Measurements from ENCODE around the gene EZH2. TPM values are rescaled to one million over a fixed set of nuclear protein-coding genes. Genes with fewer than 3 reads are reported as not detected.

EZH2 gene
- total and polyA plus RNA-seq, 2 donors (not counting 3 experiments of a cell fraction or from before 2014, with no cell fraction given), result 16.9 to 33.4 TPM

DNA sequence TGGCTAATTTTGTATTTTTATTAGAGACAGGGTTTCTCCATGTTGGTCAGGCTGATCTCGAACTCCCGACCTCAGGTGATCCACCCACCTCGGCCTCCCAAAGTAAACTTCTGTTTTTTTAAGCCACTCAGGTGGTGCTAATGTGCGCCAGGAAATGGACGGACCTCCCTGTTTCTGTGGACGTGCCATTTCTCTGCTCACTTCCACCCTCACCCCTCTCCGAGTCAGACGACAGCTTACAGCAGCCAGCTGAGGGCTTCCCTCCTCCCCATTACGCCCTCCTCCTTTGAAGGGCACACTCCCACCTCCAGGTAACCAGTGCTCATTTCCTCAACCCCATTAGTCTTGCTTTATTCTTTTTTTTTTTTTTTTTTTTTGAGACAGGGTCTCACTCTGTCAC, 41.7 kb upstream of the EZH2 start:
- no peaks in the 10 kb centered on the region for H3K79me2 ChIP-seq (ENCODE audit: control insufficient read depth, insufficient read depth, low read length)
- no peak for FAIRE-seq
- no peak overlapping the region for H3K9ac ChIP-seq (replicated peaks; ENCODE audit: extremely low read depth, insufficient read depth, low read length)
- H3K4me2 ChIP-seq (ENCODE audit: insufficient read depth, low read length), result no peak overlapping the region
- no peaks in the 10 kb centered on the region for H3K36me3 ChIP-seq (ENCODE audit: control insufficient read depth in 2 of 2, extremely low read depth in 1 of 2, insufficient read depth in 2 of 2, low read length in 2 of 2)
- BruUV-seq (replicated peaks), result no TSS peak
- CTCF ChIA-PET, result no interaction called here
- intact Hi-C loops (cut with micrococcal nuclease) (no loop called here), dilution Hi-C loops (cut with MboI; ENCODE audit: extremely low pct_ligation_motif_present, low sequenced_read_pairs) (no loop called here)
- TF ChIP-seq JUN (IDR thresholded peaks at IDR 0.05; ENCODE audit: borderline replicate concordance, insufficient read depth, insufficient read length, low read depth), result no peak
- TF ChIP-seq POLR2A (IDR thresholded peaks at IDR 0.05; ENCODE audit: low read depth, low read length), result no peak
- TF ChIP-seq EZH2 (IDR thresholded peaks at IDR 0.05; ENCODE audit: borderline replicate concordance, low read depth, low read length, severe bottlenecking), result no peak
- TF ChIP-seq POLR2AphosphoS5 (IDR thresholded peaks at IDR 0.05; ENCODE audit: insufficient read depth, low read depth, low read length), result no peak
- TF ChIP-seq, protein P1, sequence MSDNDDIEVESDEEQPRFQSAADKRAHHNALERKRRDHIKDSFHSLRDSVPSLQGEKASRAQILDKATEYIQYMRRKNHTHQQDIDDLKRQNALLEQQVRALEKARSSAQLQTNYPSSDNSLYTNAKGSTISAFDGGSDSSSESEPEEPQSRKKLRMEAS (IDR thresholded peaks at IDR 0.05; ENCODE audit: insufficient read depth, insufficient read length), result no peak
- no peak for TF ChIP-seq FOS (IDR thresholded peaks at IDR 0.05; ENCODE audit: borderline replicate concordance, insufficient read depth, low read length)
- no peak for TF ChIP-seq GATA2 (IDR thresholded peaks at IDR 0.05; ENCODE audit: insufficient read depth, insufficient read length, low read depth, low read length)
- TF ChIP-seq, protein P2, sequence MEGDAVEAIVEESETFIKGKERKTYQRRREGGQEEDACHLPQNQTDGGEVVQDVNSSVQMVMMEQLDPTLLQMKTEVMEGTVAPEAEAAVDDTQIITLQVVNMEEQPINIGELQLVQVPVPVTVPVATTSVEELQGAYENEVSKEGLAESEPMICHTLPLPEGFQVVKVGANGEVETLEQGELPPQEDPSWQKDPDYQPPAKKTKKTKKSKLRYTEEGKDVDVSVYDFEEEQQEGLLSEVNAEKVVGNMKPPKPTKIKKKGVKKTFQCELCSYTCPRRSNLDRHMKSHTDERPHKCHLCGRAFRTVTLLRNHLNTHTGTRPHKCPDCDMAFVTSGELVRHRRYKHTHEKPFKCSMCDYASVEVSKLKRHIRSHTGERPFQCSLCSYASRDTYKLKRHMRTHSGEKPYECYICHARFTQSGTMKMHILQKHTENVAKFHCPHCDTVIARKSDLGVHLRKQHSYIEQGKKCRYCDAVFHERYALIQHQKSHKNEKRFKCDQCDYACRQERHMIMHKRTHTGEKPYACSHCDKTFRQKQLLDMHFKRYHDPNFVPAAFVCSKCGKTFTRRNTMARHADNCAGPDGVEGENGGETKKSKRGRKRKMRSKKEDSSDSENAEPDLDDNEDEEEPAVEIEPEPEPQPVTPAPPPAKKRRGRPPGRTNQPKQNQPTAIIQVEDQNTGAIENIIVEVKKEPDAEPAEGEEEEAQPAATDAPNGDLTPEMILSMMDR (IDR thresholded peaks at IDR 0.05; ENCODE audit: extremely low read depth in 1 of 2, insufficient read depth in 1 of 2, low read depth in 1 of 2, low read length in 2 of 2), result no peak
- TF ChIP-seq MYC (IDR thresholded peaks at IDR 0.05; ENCODE audit: low read depth, low read length), result no peak
- POLR2A ChIA-PET, result no interaction called here
- no peaks in the 10 kb centered on the region for H4K20me1 ChIP-seq (replicated peaks; ENCODE audit: control insufficient read depth, extremely low read depth, insufficient read depth, low read length)
- H3K9me1 ChIP-seq (replicated peaks; ENCODE audit: control insufficient read depth, extremely low read depth, insufficient read depth, low read length), result no peaks in the 10 kb centered on the region
- H3K9me3 ChIP-seq (replicated peaks; ENCODE audit: control insufficient read depth, insufficient read depth, low read length), result no peaks in the 10 kb centered on the region
- H3K27me3 ChIP-seq (ENCODE audit: control insufficient read depth in 2 of 2, insufficient read depth in 2 of 2, low read length in 2 of 2), result no peaks in the 10 kb centered on the region
- no peak for DNase-seq (ENCODE audit: low read depth, low spot score)
- H3K4me3 ChIP-seq (replicated peaks in 1 of 3; ENCODE audit: insufficient read depth in 1 of 3, low read depth in 1 of 3, low read length in 3 of 3), result no peak overlapping the region
- H2AFZ ChIP-seq (ENCODE audit: low read depth, low read length), result no peak overlapping the region
- H3K27ac ChIP-seq (ENCODE audit: insufficient read depth, low read depth, low read length), result no peak overlapping the region
- no peaks in the 10 kb centered on the region for H3K4me1 ChIP-seq (ENCODE audit: control insufficient read depth, extremely low read depth, insufficient read depth, low read length)
